ENCODE data around the gene SSR4.

SSR4 gene

GRCh38 chrX:153794018-153794896 lies at the start of gene SSR4, which contains the start of gene IDH3G:
Gene SSR4, plus strand, starts transcription at chrX:153794668. Its CDS starts 20 bp downstream, at chrX:153794688.
Gene IDH3G, minus strand, starts transcription at chrX:153794375. Its CDS starts 49 bp downstream, at chrX:153794326.
- Histone ChIP-seq H3K4me1 (ENCODE audit: control insufficient read depth, insufficient read depth, low read length) (no peaks in the 10 kb centered on the region), H3K36me3 (ENCODE audit: control insufficient read depth in 2 of 2, insufficient read depth in 1 of 2, low read length in 2 of 2) (peaks cover 5 to 59% of the 10 kb centered on the region in 2 experiments; a peak in 2 of 3 replicates), H3K9me3 (ENCODE audit: control insufficient read depth, insufficient read depth, low read depth, low read length) (no peaks in the 10 kb centered on the region), H3K27ac (ENCODE audit: extremely low read depth, low read depth, low read length) (peak within 1 kb of the TSS; percentile 89), H3K4me3 (ENCODE audit: low read depth, low read length) (peak within 1 kb of the TSS; percentile 80)
- CTCF ChIA-PET, result interaction anchor here (1.1 kb wide), 2 partner anchors 12 to 30 kb away, joined by 3 read pairs; partner anchors contain the start of gene PLXNB3
- POLR2A ChIA-PET, result interaction anchor here (0.6 to 1.9 kb wide), 14 partner anchors 9 to 696 kb away, joined by 3 to 16 read pairs (median 4); partner anchors contain the start of genes NAA10, SLC10A3 and SRPK3
- no peak for TF ChIP-seq ZNF596 (tag by site-specific recombination; IDR thresholded peaks at IDR 0.05)
- TF ChIP-seq ZNF366 (tag by site-specific recombination; conservative IDR thresholded peaks at IDR 0.05), result peak; percentile 64; the same call in 1 of the 2 replicates
- TF ChIP-seq KLF8 (tag by site-specific recombination; IDR thresholded peaks at IDR 0.05), result peak; percentile 73; the same call in 1 of the 2 replicates
- no peak for TF ChIP-seq ZNF10 (tag by site-specific recombination; IDR thresholded peaks at IDR 0.05)
- no peak for TF ChIP-seq ZNF670 (tag by site-specific recombination; IDR thresholded peaks at IDR 0.05; ENCODE audit: low read depth)
- TF ChIP-seq HIC1 (tag by site-specific recombination; IDR thresholded peaks at IDR 0.05), result peak; percentile 48; the same call in 1 of the 2 replicates
- TF ChIP-seq ZNF223 (tag by site-specific recombination; IDR thresholded peaks at IDR 0.05), result no peak
- TF ChIP-seq, protein P1, sequence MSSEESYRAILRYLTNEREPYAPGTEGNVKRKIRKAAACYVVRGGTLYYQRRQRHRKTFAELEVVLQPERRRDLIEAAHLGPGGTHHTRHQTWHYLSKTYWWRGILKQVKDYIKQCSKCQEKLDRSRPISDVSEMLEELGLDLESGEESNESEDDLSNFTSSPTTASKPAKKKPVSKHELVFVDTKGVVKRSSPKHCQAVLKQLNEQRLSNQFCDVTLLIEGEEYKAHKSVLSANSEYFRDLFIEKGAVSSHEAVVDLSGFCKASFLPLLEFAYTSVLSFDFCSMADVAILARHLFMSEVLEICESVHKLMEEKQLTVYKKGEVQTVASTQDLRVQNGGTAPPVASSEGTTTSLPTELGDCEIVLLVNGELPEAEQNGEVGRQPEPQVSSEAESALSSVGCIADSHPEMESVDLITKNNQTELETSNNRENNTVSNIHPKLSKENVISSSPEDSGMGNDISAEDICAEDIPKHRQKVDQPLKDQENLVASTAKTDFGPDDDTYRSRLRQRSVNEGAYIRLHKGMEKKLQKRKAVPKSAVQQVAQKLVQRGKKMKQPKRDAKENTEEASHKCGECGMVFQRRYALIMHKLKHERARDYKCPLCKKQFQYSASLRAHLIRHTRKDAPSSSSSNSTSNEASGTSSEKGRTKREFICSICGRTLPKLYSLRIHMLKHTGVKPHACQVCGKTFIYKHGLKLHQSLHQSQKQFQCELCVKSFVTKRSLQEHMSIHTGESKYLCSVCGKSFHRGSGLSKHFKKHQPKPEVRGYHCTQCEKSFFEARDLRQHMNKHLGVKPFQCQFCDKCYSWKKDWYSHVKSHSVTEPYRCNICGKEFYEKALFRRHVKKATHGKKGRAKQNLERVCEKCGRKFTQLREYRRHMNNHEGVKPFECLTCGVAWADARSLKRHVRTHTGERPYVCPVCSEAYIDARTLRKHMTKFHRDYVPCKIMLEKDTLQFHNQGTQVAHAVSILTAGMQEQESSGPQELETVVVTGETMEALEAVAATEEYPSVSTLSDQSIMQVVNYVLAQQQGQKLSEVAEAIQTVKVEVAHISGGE (tag by site-specific recombination; conservative IDR thresholded peaks at IDR 0.05; ENCODE audit: low read depth), result peak; percentile 31; the same call in 1 of the 2 replicates
- TF ChIP-seq ZFP37 (tag by site-specific recombination; IDR thresholded peaks at IDR 0.05), result 0 out of 2 replicates have a peak, but pooled peaks have one; percentile 36
- 0 out of 2 replicates have a peak, but pooled peaks have one; percentile 38 for TF ChIP-seq ZBTB8A (tag by site-specific recombination; IDR thresholded peaks at IDR 0.05)
- peak; percentile 95 for TF ChIP-seq ZNF335 (tag by site-specific recombination; conservative IDR thresholded peaks at IDR 0.05)
- TF ChIP-seq, protein P2, sequence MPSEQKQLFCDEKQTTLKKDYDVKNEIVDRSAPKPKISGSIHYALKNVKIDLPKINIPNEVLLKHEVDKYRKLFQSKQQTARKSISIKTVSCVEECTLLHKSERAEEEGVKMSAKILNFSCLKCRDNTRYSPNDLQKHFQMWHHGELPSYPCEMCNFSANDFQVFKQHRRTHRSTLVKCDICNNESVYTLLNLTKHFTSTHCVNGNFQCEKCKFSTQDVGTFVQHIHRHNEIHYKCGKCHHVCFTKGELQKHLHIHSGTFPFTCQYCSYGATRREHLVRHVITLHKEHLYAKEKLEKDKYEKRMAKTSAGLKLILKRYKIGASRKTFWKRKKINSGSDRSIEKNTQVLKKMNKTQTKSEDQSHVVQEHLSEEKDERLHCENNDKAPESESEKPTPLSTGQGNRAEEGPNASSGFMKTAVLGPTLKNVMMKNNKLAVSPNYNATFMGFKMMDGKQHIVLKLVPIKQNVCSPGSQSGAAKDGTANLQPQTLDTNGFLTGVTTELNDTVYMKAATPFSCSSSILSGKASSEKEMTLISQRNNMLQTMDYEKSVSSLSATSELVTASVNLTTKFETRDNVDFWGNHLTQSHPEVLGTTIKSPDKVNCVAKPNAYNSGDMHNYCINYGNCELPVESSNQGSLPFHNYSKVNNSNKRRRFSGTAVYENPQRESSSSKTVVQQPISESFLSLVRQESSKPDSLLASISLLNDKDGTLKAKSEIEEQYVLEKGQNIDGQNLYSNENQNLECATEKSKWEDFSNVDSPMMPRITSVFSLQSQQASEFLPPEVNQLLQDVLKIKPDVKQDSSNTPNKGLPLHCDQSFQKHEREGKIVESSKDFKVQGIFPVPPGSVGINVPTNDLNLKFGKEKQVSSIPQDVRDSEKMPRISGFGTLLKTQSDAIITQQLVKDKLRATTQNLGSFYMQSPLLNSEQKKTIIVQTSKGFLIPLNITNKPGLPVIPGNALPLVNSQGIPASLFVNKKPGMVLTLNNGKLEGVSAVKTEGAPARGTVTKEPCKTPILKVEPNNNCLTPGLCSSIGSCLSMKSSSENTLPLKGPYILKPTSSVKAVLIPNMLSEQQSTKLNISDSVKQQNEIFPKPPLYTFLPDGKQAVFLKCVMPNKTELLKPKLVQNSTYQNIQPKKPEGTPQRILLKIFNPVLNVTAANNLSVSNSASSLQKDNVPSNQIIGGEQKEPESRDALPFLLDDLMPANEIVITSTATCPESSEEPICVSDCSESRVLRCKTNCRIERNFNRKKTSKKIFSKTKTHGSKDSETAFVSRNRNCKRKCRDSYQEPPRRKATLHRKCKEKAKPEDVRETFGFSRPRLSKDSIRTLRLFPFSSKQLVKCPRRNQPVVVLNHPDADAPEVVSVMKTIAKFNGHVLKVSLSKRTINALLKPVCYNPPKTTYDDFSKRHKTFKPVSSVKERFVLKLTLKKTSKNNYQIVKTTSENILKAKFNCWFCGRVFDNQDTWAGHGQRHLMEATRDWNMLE (tag by site-specific recombination; conservative IDR thresholded peaks at IDR 0.05; ENCODE audit: low read depth), result no peak
- TF ChIP-seq GLIS2 (tag by site-specific recombination; IDR thresholded peaks at IDR 0.05), result peak; percentile 97
- no peak for TF ChIP-seq ZNF610 (tag by site-specific recombination; IDR thresholded peaks at IDR 0.05; ENCODE audit: borderline replicate concordance)
- peak; percentile 84 for TF ChIP-seq SP2 (tag by site-specific recombination; IDR thresholded peaks at IDR 0.05)
- TF ChIP-seq, protein P3, sequence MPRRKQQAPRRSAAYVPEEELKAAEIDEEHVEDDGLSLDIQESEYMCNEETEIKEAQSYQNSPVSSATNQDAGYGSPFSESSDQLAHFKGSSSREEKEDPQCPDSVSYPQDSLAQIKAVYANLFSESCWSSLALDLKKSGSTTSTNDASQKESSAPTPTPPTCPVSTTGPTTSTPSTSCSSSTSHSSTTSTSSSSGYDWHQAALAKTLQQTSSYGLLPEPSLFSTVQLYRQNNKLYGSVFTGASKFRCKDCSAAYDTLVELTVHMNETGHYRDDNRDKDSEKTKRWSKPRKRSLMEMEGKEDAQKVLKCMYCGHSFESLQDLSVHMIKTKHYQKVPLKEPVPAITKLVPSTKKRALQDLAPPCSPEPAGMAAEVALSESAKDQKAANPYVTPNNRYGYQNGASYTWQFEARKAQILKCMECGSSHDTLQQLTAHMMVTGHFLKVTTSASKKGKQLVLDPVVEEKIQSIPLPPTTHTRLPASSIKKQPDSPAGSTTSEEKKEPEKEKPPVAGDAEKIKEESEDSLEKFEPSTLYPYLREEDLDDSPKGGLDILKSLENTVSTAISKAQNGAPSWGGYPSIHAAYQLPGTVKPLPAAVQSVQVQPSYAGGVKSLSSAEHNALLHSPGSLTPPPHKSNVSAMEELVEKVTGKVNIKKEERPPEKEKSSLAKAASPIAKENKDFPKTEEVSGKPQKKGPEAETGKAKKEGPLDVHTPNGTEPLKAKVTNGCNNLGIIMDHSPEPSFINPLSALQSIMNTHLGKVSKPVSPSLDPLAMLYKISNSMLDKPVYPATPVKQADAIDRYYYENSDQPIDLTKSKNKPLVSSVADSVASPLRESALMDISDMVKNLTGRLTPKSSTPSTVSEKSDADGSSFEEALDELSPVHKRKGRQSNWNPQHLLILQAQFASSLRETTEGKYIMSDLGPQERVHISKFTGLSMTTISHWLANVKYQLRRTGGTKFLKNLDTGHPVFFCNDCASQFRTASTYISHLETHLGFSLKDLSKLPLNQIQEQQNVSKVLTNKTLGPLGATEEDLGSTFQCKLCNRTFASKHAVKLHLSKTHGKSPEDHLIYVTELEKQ (tag by site-specific recombination; IDR thresholded peaks at IDR 0.05; ENCODE audit: borderline replicate concordance), result no peak
- TF ChIP-seq TCF7L2 (IDR thresholded peaks at IDR 0.05; ENCODE audit: borderline replicate concordance, low read depth, low read length), result no peak
- peak; percentile 94 for TF ChIP-seq YY2 (tag by site-specific recombination; IDR thresholded peaks at IDR 0.05)
- no peak for TF ChIP-seq ZNF558 (tag by site-specific recombination; IDR thresholded peaks at IDR 0.05)
- TF ChIP-seq ZNF585B (tag by site-specific recombination; IDR thresholded peaks at IDR 0.05), result no peak
- peak; percentile 91 for TF ChIP-seq YY1 (tag by site-specific recombination; IDR thresholded peaks at IDR 0.05)
